Activated naive CD4-positive, alpha-beta T cell treated with anti-CD3 and anti-CD28 coated beads, Interleukin-2, amount 50 U/mL, for 16 hours (primary cell): Measurements from ENCODE around the gene NHP2.
A peak's percentile ranks its signal among the peaks of the same experiment; 100 is the strongest.
"Not testable (repeated sequence)": the region's sequence is repeated elsewhere in the genome, so short reads cannot be mapped to it uniquely, and the experiment has no call there.

Experiments used
- DNase-seq: peaks from one replicate; pipeline ENCODE4 v3.0.0-alpha.2; 2020

The NHP2 gene

DNA sequence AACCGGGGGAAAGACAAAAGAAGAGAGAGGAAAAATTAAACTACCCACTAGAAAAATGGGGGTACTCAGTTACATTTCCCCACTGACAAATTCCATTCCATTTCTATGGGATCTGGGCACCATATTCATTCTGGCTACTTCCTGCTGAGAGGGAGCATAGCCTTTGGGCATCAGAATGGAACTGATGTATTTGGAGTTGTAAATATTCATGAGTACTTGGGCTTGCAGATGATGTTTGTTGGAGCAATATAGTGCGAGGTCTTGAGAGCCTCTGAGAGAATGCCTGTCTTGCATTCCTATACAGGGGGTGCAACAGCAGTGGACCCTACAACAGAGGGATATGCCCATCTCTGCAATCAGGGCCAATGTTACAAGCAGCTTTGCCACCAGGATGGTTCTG lies 16.8 kb upstream of the NHP2 start:
- no peak for DNase-seq

DNA sequence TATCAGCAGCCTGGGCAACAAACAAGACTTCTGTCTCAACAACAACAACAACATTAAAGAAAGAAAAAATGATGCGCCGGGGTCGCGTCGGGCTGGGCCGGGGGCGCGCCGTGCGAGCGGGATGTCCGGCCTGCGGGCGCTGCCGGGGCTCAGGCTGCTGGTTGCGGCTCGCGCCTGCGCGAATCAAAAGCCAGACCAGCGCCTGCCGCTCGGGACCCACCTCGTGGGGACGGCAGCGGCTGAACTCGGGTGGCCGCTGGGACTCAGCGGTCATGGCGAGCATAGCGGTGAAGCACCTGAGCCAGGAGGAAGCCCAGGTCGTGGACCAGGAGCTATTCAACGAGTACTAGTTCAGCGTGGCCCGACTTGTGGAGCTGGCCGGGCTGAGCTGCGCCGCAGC lies 11.9 kb upstream of the NHP2 start:
- no peak for DNase-seq

DNA sequence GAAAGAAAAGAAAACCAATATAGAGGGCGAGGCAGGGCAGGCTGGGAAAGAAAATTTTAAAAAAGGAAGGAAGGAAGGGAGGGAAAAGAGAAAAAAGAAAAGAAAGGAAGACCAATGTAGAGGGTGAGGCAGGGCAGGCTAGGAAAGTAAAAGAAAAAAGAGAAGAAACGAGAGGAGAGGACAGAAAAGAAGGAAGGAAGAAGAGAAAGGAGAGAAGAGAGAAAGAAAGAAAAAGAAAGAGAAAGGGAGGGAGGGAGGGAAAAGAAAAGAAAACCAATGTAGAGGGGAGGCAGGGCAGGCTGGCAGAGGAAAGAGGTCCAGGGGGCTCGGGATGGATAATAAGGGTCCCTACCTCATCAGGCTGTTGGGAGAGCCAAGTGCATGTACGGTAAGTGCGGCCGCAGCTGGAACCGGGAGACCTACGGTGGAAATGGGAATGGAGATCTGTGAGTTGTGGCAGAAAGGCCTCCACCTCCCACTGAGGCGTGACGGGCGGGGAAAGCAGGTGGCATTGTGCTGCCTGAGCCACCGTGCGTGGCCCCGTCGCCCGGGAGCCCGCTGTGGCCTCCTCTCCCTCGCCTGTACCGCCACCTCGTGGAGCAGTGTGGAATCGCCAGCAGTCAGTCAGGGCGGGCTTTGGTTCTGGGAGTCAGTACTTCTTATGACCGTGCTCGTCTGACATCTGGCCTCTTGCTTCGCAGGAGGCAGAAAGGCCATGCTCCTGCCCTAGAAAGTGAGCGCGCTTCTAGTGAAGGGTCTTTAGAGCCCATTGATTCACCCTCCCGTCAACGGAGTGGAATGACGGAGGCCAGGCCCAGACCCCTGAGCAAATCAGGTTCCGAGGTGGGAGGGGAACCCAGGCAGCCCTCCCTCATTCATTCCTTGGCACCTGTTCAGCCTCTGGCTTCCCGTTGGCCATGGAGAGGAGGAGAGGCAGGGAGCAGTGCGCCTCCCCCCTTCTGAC lies 10.4 kb upstream of the NHP2 start:
- peak; percentile 92 for DNase-seq

DNA sequence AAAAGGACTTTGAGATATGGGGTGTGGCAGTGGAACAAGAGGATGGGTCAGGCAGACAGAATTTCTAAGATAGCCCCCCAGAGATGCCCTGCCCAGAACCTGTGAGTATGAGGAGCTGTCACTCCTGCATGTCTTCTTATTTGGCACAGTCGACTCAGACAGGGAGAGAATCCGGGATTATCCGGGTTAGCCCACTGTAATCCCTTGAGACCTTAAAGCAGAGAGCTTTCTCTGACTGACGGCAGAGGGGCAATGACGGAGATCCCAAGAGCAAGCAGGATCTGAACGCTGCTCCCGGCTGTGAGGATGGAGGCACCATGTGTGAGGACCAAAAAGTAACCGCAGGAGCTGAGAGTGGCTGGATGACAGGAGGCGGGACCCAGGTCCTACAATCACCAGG lies 8.8 kb upstream of the NHP2 start:
- DNase-seq, result no peak

DNA sequence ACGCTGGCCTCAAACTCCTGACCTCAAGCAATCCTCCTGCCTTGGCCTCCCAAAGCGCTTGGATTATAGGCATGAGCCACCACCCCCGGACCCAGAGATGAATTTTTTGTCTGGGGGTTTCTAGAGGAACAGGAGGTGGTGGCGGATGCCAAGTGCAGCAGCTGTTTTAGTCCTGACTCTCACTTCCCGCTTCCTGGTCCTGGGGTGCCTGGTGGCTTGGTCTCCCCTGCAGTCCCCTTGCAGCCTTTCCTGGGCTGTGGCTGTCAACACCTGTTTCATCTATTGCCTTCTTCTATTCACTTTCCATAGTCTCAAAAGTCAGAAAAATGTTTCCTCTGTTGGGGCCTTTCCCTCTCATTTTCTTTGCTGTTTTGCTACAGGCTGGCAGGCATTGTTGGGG lies 6.5 kb upstream of the NHP2 start:
- no peak for DNase-seq

DNA sequence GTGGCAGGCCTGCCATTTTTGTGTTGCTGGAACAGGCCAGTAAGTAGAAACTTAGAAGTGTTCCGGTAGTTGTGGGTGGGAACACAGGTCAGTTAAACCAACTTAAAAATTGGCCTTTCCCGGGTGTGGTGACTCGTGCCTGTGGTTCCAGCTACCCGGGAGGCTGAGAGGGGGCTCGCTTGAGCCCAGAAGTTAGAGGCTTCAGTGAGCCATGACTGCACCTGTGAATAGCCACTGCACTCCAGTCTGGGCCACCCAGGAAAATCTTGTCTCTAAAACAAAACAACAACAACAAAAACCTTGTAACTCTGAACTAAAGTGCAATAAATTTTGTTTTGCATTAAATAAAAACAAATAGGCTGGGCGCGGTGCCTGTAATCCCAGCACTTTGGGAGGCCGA lies 1.4 kb upstream of the NHP2 start:
- no peak for DNase-seq

DNA sequence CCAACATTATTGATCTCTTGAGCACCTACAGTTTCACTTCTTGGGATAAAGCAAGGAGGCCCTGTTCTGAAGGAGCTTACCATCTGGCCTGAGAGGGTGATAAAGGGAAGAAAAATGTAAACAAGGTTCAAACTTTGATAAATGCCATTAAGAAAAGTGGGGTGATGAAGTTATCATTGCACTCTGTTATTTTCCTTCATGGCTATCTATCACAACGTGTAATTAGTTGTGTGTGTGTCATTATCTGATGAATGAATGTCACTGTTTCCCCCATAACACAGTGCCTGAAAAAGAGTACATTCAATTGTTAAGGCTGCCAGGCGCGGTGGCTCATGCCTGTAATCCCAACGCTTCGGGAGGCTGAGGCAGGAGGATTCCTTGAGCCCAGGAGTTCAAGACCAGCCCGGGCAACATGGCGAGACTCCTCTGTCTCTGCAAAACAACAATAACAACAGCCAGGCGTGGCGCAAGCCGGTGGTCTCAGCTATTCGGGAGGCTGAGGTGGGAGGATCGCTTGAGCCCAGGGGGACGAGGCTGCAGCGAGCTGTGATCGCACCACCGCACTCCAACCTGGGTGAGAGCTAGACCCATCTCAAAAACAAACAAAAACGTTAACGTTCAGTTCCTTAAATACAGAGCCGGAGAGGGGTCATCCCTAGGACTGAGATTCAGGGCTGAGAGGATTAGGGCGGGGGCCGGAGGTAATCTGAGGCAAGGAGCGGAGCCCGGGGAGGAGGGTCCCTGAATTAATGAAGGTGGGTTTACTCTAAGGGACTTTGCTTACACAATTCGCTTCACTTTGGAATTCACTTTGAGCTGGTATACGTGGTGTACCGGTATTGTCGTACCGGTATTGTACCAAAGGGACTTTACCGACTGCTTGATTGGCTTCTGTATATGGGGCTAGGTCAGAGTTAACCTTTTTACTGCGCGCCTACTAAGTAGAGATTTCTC lies 917 bp downstream of the NHP2 start:
- no peak for DNase-seq

DNA sequence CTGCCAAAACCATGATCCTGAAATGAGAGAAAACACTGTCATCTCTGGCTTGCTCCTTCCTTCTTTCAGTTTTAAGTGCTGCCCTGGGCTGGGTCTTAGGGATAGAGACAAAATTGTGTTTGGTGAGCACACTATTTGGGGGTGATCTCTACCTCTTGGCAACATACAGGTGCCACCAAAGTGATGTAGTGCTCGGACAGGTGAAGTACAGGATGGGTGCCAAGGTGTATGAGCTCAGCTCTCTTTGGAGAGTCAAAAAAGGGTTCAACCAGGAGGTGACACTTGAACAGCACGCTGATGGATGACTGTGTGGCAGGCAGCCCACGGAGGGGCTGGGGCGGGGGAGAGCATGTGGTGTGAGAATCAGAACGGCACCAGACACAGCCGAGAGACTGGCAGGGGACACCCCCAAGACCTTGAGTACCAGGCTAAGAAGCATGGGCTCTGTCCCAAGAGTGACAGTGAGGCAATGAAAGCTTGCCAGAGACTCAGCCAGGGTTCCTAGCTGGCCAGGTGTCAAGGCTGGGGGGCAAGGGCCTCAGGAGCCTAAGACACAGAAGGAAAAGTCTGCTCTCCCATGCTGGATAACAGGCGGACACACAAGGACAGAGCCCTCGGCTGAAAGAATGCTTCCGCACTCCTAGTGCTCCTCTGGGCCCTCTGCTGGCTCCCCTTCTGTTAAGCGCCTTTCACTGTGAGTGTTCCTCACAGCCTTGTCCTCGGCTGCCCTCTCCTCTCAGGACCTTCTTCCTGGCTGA lies 2.5 kb downstream of the NHP2 start:
- no peak for DNase-seq

DNA sequence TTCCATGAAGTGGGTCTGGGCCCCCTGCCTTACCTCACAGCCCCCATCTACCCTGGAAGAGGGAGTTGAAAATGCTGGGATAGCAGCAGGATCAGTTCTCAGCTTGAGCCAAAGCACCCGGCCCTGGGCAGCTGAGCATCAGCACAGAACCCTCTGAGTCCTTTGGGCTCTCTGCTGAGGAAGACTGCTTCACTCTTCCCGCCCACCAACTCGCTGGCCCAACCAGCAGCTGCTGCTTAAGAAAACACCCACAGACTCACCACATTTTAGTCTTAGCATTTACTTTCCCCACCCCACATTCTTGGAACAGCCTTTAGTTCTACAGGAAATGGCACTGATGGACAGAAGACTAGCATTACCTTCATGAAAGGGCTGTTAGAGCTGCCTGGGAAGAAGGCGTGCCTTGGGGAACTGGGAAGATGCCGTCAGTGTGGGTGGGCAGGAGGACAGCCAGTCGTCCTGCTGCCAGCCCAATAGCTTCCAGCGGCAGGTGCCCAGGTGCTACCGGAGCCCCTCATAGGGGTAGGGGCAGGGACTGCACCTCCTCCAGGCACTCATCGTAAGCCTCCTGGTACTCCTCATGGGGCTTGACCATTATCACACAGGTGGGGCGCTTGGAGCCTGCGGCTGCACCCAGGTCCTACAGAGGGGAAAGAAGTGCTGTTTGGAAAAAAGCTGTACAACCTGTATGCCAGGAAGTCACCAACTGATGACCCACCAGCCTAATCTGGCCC lies 4.3 kb downstream of the NHP2 start:
- no peak for DNase-seq

DNA sequence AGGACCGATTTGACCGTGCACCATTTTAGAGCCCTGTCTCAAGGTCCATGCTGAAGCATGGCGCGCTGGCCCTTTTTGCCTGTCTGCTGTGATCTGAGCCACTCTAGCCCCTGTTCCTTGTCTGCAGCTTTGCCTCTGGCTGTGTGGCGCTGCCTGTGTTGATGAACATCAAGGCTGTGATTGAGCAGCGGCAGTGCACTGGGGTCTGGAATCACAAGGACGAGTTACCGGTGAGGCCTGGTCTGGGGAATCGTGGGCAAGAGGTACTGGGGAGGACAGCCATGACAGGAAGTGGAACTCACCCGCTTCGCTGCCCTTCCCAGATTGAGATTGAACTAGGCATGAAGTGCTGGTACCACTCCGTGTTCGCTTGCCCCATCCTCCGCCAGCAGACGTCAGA lies 6.3 kb downstream of the NHP2 start:
- DNase-seq, result no peak

DNA sequence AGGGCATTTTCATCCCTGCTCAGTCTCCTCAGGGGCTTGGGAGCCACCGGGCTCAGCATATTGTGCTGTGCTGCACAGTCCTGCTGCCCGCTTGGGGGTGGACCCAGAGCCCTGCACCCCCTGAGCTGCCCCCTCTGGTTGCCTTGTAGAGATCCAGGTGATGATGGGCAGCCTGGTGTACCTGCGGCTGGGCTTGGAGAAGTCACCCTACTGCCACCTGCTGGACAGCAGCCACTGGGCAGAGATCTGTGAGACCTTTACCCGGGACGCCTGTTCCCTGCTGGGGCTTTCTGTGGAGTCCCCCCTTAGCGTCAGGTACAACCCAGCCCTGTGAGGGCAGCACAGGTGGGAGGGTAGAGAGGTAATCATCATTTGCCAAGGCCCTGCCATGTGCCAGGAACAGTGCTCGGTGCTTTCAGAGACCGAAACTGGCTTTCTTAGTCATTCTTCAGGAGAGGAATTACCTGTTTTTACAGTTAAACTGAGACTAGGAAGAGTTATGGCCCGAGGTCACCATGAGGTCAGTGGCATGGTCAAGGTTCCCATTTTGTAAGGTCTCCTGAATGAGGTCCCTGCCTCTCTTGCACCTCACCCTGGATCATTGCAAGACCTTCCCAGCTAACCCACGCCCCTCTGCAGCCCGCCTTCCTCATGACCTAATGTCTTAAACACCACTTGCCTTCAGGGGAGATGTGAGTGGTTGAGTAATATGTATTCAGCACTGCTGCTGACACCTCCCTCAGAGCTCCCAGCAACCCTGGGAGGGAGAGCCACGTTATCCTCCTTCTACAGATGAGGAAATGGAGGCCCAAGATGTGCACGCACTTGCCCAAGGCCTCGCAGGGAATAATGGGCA lies 7.5 kb downstream of the NHP2 start:
- peak; percentile 71 for DNase-seq

DNA sequence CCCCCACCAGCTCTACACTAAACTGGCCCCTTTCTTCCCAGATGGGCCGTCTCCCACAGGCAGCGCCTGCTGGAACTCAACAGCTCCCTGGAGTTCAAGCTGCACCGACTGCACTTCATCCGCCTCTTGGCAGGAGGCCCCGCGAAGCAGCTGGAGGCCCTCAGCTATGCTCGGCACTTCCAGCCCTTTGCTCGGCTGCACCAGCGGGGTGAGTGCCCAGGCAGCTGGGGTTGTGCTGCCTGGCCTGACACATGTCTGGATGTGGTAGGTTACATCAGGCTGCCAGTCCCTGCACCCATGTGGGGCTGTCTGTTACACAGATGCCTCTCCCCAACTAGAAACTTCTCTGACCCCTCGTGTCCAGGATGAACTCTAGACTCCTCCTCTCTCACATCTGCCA lies 9.8 kb downstream of the NHP2 start:
- no peak for DNase-seq

DNA sequence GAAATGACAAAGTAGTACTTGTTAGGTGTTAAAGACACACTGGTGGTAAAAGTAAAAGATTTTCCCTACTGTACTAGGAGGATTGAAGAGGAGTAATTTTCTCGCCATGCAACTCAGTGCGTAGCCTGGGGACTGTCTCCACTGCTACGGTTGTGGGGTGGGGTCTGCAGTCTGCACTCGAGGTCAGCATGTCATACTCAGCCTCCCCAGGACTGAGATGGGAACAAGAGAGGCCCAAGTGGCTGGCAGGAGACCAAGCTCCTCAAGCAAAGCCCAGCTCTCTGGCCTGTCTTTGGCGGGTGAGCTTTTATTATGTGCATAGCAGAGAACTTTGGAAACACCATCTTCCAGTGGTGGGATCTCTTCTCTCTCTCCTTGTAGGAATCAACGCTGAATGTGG lies 10.4 kb downstream of the NHP2 start:
- DNase-seq, result no peak

DNA sequence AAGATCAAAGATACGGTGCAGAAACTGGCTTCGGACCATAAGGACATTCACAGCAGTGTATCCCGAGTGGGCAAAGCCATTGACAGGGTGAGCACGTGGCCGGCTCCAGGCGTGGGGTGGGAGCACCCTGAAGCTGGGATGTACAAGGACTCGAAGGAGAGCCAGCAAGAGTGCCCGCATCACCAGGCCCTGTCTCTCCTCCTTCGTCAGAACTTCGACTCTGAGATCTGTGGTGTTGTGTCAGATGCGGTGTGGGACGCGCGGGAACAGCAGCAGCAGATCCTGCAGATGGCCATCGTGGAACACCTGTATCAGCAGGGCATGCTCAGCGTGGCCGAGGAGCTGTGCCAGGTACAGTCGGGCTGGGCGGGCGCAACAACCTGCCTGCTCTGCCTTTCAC lies 11.0 kb downstream of the NHP2 start:
- no peak for DNase-seq

DNA sequence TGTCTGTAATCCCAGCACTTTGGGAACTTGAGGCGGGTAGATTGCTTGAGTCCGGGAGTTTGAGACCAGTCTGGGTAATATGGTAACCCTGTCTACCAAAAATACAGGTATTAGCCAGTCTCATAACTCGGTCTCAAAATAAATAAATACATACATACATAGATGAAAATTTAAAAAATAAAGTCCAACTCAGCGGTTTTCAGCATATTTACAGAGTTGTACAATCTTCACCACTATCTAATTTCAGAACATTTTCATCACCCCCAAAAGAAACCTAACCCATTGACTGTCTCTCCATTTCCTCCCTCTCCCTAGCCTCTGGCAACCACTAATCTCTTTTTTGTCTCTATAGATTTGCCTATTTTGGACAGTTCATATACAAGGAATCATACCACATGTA lies 12.1 kb downstream of the NHP2 start:
- no peak for DNase-seq

DNA sequence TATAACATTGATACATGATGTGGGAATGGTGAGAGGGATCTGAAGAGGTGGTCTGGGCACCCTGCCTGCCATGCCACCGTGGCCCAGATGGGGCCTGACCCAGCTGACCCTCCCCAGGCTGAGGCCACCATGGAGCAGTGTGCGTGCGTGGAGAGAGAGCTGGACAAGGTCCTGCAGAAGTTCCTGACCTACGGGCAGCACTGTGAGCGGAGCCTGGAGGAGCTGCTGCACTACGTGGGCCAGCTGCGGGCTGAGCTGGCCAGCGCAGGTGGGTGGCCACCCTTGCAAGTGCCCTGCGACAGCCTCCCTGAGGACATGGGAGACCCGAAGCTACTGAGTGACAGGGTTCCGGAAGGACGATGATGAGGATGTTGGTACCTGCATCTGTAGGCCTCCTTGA lies 15.7 kb downstream of the NHP2 start:
- no peak for DNase-seq

DNA sequence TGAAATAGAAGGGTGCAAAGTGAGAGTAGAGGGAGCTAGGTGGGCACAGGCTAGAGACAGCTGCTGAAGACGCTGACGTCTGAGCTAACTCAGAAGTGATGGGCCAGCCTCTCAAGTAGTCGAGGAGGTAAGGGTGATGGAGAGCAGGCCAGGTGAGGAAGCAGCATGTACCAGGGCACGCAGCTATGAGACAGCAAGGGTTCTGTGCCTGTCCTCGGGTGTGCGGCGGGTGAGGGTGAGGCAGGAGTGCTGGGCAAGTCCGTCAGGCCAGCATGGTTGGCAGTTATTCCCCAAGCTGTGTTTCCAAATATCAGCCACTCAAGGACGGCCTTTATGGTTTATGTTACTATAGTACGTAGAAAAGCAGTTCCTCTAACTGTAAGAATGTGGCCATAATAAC lies 16.7 kb downstream of the NHP2 start:
- DNase-seq, result no peak

DNA sequence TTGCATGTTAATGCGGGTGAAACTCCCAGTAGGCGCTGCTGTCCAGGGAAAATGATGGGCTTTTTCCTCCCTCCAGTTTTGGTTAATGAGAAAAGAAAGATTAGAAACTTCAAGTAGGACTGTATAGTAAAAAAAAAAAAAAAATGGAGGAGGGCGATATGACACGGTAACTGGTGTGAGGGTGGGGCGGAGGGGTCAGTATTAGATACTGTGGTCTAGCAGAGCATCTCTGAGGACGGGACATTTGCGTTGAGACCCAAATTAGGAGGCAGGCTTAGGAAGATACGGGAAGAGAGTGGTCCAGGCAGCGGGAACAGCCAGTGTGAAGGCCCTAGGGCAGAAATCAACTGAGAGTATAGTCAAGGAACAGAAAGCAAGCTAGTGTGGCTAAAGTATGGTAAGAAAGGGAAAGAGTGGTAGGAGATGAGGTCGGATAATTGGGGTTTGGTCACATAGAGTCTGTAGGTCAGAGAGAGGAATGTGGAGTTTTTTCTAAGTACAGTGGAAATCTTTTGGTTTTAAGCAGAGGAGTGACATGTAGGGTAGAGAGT lies 22.2 kb downstream of the NHP2 start:
- DNase-seq, result no peak

DNA sequence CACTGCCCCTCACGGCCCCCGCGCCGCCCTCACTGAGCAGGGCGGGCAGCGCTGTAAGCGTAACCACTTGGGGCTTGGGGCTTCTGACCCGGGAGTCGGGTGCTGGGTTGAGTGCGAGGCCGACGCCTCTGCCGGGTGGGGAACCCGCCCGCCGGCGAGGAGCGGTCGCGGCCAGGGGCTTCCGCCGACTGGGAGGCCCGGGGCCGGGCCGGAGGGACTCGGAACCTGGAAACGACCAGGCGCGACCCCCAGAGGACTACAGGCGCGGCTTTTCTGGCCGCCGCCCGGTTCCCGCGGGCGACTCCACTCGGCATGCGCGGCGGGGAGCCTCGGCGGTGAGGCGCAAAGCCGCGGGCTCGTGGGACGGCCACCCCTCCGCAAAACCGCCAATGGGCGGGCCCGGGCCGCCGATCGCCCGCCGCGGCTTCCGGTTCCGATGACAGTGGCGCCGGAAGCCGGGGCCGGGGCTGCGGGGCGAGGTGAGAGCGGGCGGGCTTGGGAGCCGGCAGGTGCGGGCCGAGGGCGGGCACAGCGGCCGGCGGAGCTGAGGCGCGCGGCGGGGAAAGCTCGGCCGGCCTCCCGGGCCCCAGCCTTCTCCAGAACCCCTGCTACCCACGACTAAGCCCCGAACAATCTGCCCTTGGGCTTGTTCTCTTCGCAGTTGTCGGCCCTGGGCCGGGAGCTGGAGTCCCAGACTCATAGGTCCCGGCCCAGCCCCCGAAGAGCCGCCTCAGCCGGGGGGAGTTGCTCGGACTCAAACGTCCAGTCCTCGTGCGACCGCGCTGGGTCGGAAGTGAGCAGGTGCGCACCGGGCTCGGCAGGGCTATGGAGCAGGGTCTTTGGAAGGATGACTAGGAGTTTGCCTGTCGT lies 22.9 kb downstream of the NHP2 start, which contains the start of gene RMND5B:
Gene RMND5B, plus strand, starts transcription at position 439 of the 870 bp plus-strand sequence. CDS start 7,106 bp downstream, outside the sequence.
- DNase-seq, result peak; percentile 87

DNA sequence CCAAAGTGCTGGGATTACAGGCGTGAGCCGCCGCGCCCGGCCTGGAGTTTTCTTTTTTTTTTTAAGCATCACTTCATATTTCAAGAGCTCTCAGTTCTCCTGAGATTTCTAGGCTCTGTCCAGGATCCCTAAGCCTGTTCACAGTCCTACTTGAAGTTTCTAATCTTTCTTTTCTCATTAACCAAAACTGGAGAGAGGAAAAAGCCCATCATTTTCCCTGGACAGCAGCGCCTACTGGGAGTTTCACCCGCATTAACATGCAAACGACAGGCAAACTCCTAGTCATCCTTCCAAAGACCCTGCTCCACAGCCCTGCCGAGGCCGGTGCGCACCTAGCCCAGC lies 23.5 kb downstream of the NHP2 start:
- DNase-seq, result not testable (repeated sequence)
